HEK293 (cell line): ENCODE data around the gene DGCR6L.
"Not testable (repeated sequence)": the region's sequence is repeated elsewhere in the genome, so short reads cannot be mapped to it uniquely, and the experiment has no call there.

Experiments
- CTCF ChIP-seq: fragments of 450-650 bp; formaldehyde crosslinking; IDR thresholded peaks from 2 replicates; pipeline ENCODE4 v1.5.1; 2016; ENCODE audit warnings: missing biosample characterization, missing genetic modification characterization
- PATZ1 ChIP-seq: fragments of 450-650 bp; formaldehyde crosslinking; IDR thresholded peaks from 2 replicates; pipeline ENCODE4 v1.5.1; 2016; ENCODE audit warnings: missing biosample characterization, missing genetic modification characterization
- TRIM28 ChIP-seq: IDR thresholded peaks from 2 replicates; pipeline ENCODE4 v1.6.1; 2011; ENCODE audit warnings: low read length, control low read depth, borderline replicate concordance
- YY1 ChIP-seq: fragments of 450-650 bp; formaldehyde crosslinking; IDR thresholded peaks from 2 replicates; pipeline ENCODE4 v1.5.1; 2018; ENCODE audit warnings: missing biosample characterization, missing genetic modification characterization
- ZNF184 ChIP-seq: fragments of 450-650 bp; IDR thresholded peaks from 2 replicates; pipeline ENCODE4 v1.5.1; 2018; ENCODE audit warnings: missing biosample characterization, mild to moderate bottlenecking, missing genetic modification characterization
- ZNF341 ChIP-seq: fragments of 450-650 bp; formaldehyde crosslinking; IDR thresholded peaks from 2 replicates; pipeline ENCODE4; 2016; ENCODE audit warnings: low read depth, missing biosample characterization, missing genetic modification characterization
- ZNF510 ChIP-seq: fragments of 450-650 bp; formaldehyde crosslinking; IDR thresholded peaks from 2 replicates; pipeline ENCODE4 v1.5.1; 2018; ENCODE audit warnings: mild to moderate bottlenecking, missing genetic modification characterization, missing biosample characterization; ENCODE audit not compliant: insufficient replicate concordance

GRCh38 chr22:20360261-20360660 is 40.4 kb upstream of the DGCR6L start:
- not testable (repeated sequence) for TF ChIP-seq ZNF184 (tag by site-specific recombination); ZNF341 (tag by site-specific recombination); CTCF; ZNF510 (tag by site-specific recombination); TRIM28; YY1; PATZ1
